ENCODE data around the gene FUT9. TPM values are rescaled to one million over a fixed set of nuclear protein-coding genes. Genes with fewer than 3 reads are reported as not detected.

FUT9 gene
- total and polyA plus RNA-seq, 2 of the 8 experiments (the other 6 are each of a cell fraction or from before 2014, with no cell fraction given), result 0.85 to 4.9 TPM

- Histone ChIP-seq H3K4me1 (replicated peaks in 1 of 4; ENCODE audit: control insufficient read depth in 3 of 4, insufficient read depth in 4 of 4, low read length in 3 of 4) (peaks cover 0 to 3% (median 0%) of the 10 kb centered on the region in 4 experiments; a peak in 1 of 7 replicates), H3K14ac (ENCODE audit: insufficient read length) (no peak overlapping the region), H3K9me3 (ENCODE audit: insufficient read depth in 2 of 2, low read depth in 1 of 2, low read length in 1 of 2) (no peaks in the 10 kb centered on the region), H2BK15ac (ENCODE audit: low read length) (no peak overlapping the region), H3K79me1 (ENCODE audit: low read depth, low read length) (no peaks in the 10 kb centered on the region), H2BK120ac (replicated peaks; ENCODE audit: low read depth, low read length) (no peak overlapping the region), H2BK20ac (ENCODE audit: low read length) (no peak overlapping the region), H3K4me2 (ENCODE audit: insufficient read depth in 1 of 2, low read depth in 2 of 2, low read length in 2 of 2) (no peak overlapping the region), H2BK5ac (ENCODE audit: low read depth, low read length) (no peak overlapping the region), H3K27me3 (replicated peaks in 1 of 4; ENCODE audit: control insufficient read depth in 3 of 4, extremely low read depth in 1 of 4, insufficient read depth in 3 of 4, low read length in 3 of 4) (no peaks in the 10 kb centered on the region), H2AK5ac (ENCODE audit: low read depth, low read length) (no peak overlapping the region), H4K5ac (ENCODE audit: insufficient read length, low read depth, low read length) (no peak overlapping the region), H3K18ac (ENCODE audit: extremely low read depth, low read length) (no peak overlapping the region), H3K4me3 (ENCODE audit: extremely low read depth in 1 of 4, insufficient read depth in 2 of 4, low read depth in 3 of 4, low read length in 4 of 4) (no peak overlapping the region), H3K4ac (replicated peaks; ENCODE audit: insufficient read length, low read depth, low read length) (no peak overlapping the region), H3K79me2 (ENCODE audit: control insufficient read depth in 1 of 2, insufficient read depth in 2 of 2, low read length in 2 of 2) (no peaks in the 10 kb centered on the region), H3K23ac (ENCODE audit: insufficient read length) (no peak overlapping the region), H3K56ac (replicated peaks; ENCODE audit: insufficient read length, low read depth, low read length) (no peak overlapping the region), H3K36me3 (ENCODE audit: control insufficient read depth in 2 of 4, insufficient read depth in 4 of 4, low read length in 3 of 4) (no peaks in the 10 kb centered on the region), H2AFZ (ENCODE audit: low read length) (no peak overlapping the region), H4K20me1 (replicated peaks in 1 of 2; ENCODE audit: control insufficient read depth in 1 of 2, insufficient read depth in 2 of 2, low read length in 2 of 2) (no peaks in the 10 kb centered on the region), H3K9ac (replicated peaks in 1 of 4; ENCODE audit: extremely low read depth in 1 of 4, low read depth in 3 of 4, low read length in 3 of 4) (peak overlapping the region in 1 of 4 experiments; percentile 11; a peak in 1 of 7 replicates), H3K23me2 (ENCODE audit: low read depth, low read length) (no peaks in the 10 kb centered on the region), H3K27ac (ENCODE audit: low read depth, low read length) (no peak overlapping the region), H4K91ac (replicated peaks; ENCODE audit: insufficient read length, low read length) (no peak overlapping the region), H4K8ac (ENCODE audit: extremely low read depth, insufficient read depth, low read length) (no peak overlapping the region), H2BK12ac (ENCODE audit: low read depth, low read length) (no peak overlapping the region)
- FAIRE-seq (no peak), DNase-seq (ENCODE audit: low read depth in 1 of 2, low spot score in 2 of 2) (no peak)
- WGBS, 2 experiments (ENCODE audit: extremely low coverage in 1 of 2, insufficient coverage in 1 of 2, insufficient read length in 1 of 2, insufficient replicate concordance in 2 of 2, low coverage in 1 of 2, low lambda C conversion rate in 2 of 2, missing lambda C conversion rate in 1 of 2), result 77% methylated on average over 7 of the region's 7 CpGs; no CpG with 5 or more reads in 1 of the 2 experiments
- POLR2A ChIA-PET (ENCODE audit: partially characterized antibody), result no interaction called here
- CTCF ChIA-PET (ENCODE audit: partially characterized antibody), result interaction anchor here (1.1 kb wide), 1 partner anchor 9 kb away, joined by 4 read pairs; no protein-coding TSS in a partner anchor
- no peak for TF ChIP-seq KDM4A (IDR thresholded peaks at IDR 0.05; ENCODE audit: low read depth, low read length, severe bottlenecking)
- TF ChIP-seq BRCA1 (IDR thresholded peaks at IDR 0.05; ENCODE audit: low read depth, low read length), result no peak
- no peak for TF ChIP-seq RFX5 (IDR thresholded peaks at IDR 0.05; ENCODE audit: borderline replicate concordance, low read depth, low read length)
- TF ChIP-seq ATF3 (IDR thresholded peaks at IDR 0.05; ENCODE audit: insufficient read depth, low read depth, low read length), result no peak
- no peak for TF ChIP-seq PHF8 (conservative IDR thresholded peaks at IDR 0.05; ENCODE audit: low read depth, low read length)
- TF ChIP-seq EZH2 (IDR thresholded peaks at IDR 0.05; ENCODE audit: low read depth, low read length, severe bottlenecking), result no peak
- TF ChIP-seq BCL11A (IDR thresholded peaks at IDR 0.05; ENCODE audit: low read depth in 2 of 2, low read length in 2 of 2), result no peak
- no peak for TF ChIP-seq HDAC6 (IDR thresholded peaks at IDR 0.05; ENCODE audit: low read depth, low read length)
Measured at GRCh38 chr6:96032661-96033060, 16.9 kb downstream of the FUT9 start.
